GM12878 (cell line): ENCODE data around the gene ZNF827. TPM values are rescaled to one million over a fixed set of nuclear protein-coding genes. Genes with fewer than 3 reads are reported as not detected.
A peak's percentile ranks its signal among the peaks of the same experiment; 100 is the strongest.

Source experiments
- BMI1 ChIP-seq: fragments of 450-650 bp; IDR thresholded peaks from 2 replicates; pipeline ENCODE4 v1.6.1; 2016; ENCODE audit warnings: mild to moderate bottlenecking, moderate library complexity, borderline replicate concordance
- CBFB ChIP-seq: IDR thresholded peaks from 2 replicates; pipeline ENCODE4 v1.6.1; 2016; ENCODE audit warnings: antibody characterized with exemption, low read depth
- CBX5 ChIP-seq: sonication (generic); IDR thresholded peaks from 2 replicates; pipeline ENCODE4 v1.6.1; 2016; ENCODE audit warnings: low read depth, moderate library complexity, mild to moderate bottlenecking, inconsistent platforms
- E2F4 ChIP-seq: IDR thresholded peaks from 2 replicates; pipeline ENCODE4 v1.6.1; 2012; ENCODE audit warnings: low read depth, low read length, improper control_type of control experiment
- EGR1 ChIP-seq, 2 experiments: IDR thresholded peaks; 1 replicate in 1 of 2; 2 replicates in 1 of 2; pipeline ENCODE4 v1.6.1; 2011 to 2012; ENCODE audit warnings: low read depth in 2 of 2, low read length in 2 of 2, borderline replicate concordance in 1 of 2, mild to moderate bottlenecking in 1 of 2, moderate library complexity in 1 of 2
- ESRRA ChIP-seq: IDR thresholded peaks from 2 replicates; pipeline ENCODE4 v1.6.1; 2012; ENCODE audit warnings: mild to moderate bottlenecking, low read length, improper control_type of control experiment
- GATAD2B ChIP-seq: fragments of 450-650 bp; conservative IDR thresholded peaks from 2 replicates; pipeline ENCODE4 v1.6.1; 2017; ENCODE audit warnings: low read depth, mild to moderate bottlenecking, moderate library complexity
- IRF3 ChIP-seq: fragments of 450-650 bp; IDR thresholded peaks from 2 replicates; pipeline ENCODE4 v1.6.1; 2014; ENCODE audit warnings: mild to moderate bottlenecking
- IRF4 ChIP-seq: IDR thresholded peaks from 2 replicates; pipeline ENCODE4 v1.6.1; 2011; ENCODE audit warnings: low read depth, low read length
- MTA2 ChIP-seq: fragments of 450-650 bp; IDR thresholded peaks from 2 replicates; pipeline ENCODE4 v1.6.1; 2016; ENCODE audit warnings: low read depth, mild to moderate bottlenecking, moderate library complexity
- MYC ChIP-seq: IDR thresholded peaks from 2 replicates; pipeline ENCODE4 v1.6.1; 2011; ENCODE audit warnings: mild to moderate bottlenecking, low read length, moderate library complexity, inconsistent platforms; ENCODE audit not compliant: insufficient read depth, insufficient replicate concordance, insufficient read length, severe bottlenecking
- NFXL1 ChIP-seq: fragments of 450-650 bp; IDR thresholded peaks from 2 replicates; pipeline ENCODE4 v1.6.1; 2017; ENCODE audit warnings: antibody characterized with exemption, mild to moderate bottlenecking, borderline replicate concordance
- NFYA ChIP-seq: IDR thresholded peaks from 2 replicates; pipeline ENCODE4 v1.6.1; 2011; ENCODE audit warnings: low read depth, mild to moderate bottlenecking, low read length, improper control_type of control experiment, borderline replicate concordance
- NFYB ChIP-seq: IDR thresholded peaks from 2 replicates; pipeline ENCODE4 v1.6.1; 2011; ENCODE audit warnings: low read depth, mild to moderate bottlenecking, low read length, improper control_type of control experiment, moderate library complexity; ENCODE audit not compliant: insufficient read depth
- NR2C1 ChIP-seq: fragments of 450-650 bp; IDR thresholded peaks from 2 replicates; pipeline ENCODE4 v1.6.1; 2017; ENCODE audit warnings: antibody characterized with exemption, mild to moderate bottlenecking, moderate library complexity
- NRF1 ChIP-seq: conservative IDR thresholded peaks from 2 replicates; pipeline ENCODE4 v1.6.1; 2011; ENCODE audit warnings: mild to moderate bottlenecking, low read depth, low read length, improper control_type of control experiment
- PRDM15 ChIP-seq: fragments of 450-650 bp; formaldehyde crosslinking; IDR thresholded peaks from 2 replicates; pipeline ENCODE4 v1.4.0; 2020; ENCODE audit warnings: mild to moderate bottlenecking, moderate library complexity
- RAD51 ChIP-seq: fragments of 450-650 bp; IDR thresholded peaks from 2 replicates; pipeline ENCODE4 v1.6.1; 2016; ENCODE audit warnings: moderate library complexity, mild to moderate bottlenecking, inconsistent platforms
- SRF ChIP-seq, 2 experiments: IDR thresholded peaks; 2 replicates each; pipeline ENCODE4 v1.6.1; 2011; ENCODE audit warnings: low read depth in 2 of 2, low read length in 2 of 2, mild to moderate bottlenecking in 1 of 2, moderate library complexity in 1 of 2
- YBX1 ChIP-seq: fragments of 450-650 bp; IDR thresholded peaks from 2 replicates; pipeline ENCODE4 v1.6.1; 2016; ENCODE audit warnings: antibody characterized with exemption
- polyA plus RNA-seq, 11 experiments: library from polyadenylated mRNA; depleted of rRNA in 4 of 11; unstranded in 6 of 11; stranded (reverse) in 5 of 11; fragments of >200 nt; fragmentation: Nextera tagmentation in 4 of 11; fragmentation: Illumina TruSeq in 1 of 11; extraction: Ambion mirVana in 4 of 11; extraction: Trizol in 1 of 11; gene quantifications; 1 replicate in 1 of 11; 2 replicates in 10 of 11; pipeline versions ENCODE4 v1.2.1 to v1.2.3, GENCODE V29; 2011 to 2016; ENCODE audit warnings: inconsistent platforms in 2 of 11, missing spikeins in 2 of 11, low read depth in 1 of 11
- total RNA-seq, 4 experiments: library from RNA; depleted of rRNA in 3 of 4; stranded (reverse); fragments of >200 nt in 3 of 4; fragmentation: Illumina TruSeq in 1 of 4; extraction: Trizol in 1 of 4; gene quantifications; 2 replicates each; pipeline versions ENCODE4 v1.2.1 to v1.2.3, GENCODE V29; 2013 to 2021
- TF ChIP-seq, protein P1 (sequence below): fragments of 450-650 bp; IDR thresholded peaks from 2 replicates; pipeline ENCODE4 v1.6.1; 2017; ENCODE audit warnings: low read depth, mild to moderate bottlenecking, moderate library complexity

ZNF827 gene
- total and polyA plus RNA-seq, 10 of the 15 experiments (the other 5 are each of a cell fraction or from before 2014, with no cell fraction given) = 3.8 to 31.5 (median 13.6) TPM

GRCh38 chr4:145808848-145809512 lies 129.6 kb downstream of the ZNF827 start (continued):
- TF ChIP-seq NFYA (no peak), YBX1 (no peak), MTA2 (no peak), MYC (no peak), ESRRA (no peak), IRF4 (no peak), GATAD2B (no peak), EGR1 (IDR thresholded peaks at IDR 0.05; ENCODE audit: borderline replicate concordance in 1 of 2, low read depth in 2 of 2, low read length in 2 of 2) (no peak), CBFB (no peak), NR2C1 (no peak), SRF (IDR thresholded peaks at IDR 0.05; ENCODE audit: low read depth in 2 of 2, low read length in 2 of 2) (no peak), IRF3 (no peak), E2F4 (no peak), NFYB (no peak), BMI1 (no peak), NRF1 (no peak), PRDM15 (CRISPR knock-in tag) (no peak), CBX5 (0 out of 2 replicates have a peak, but pooled peaks have one; percentile 24), NFXL1 (no peak), RAD51 (no peak)
- TF ChIP-seq, protein P1, sequence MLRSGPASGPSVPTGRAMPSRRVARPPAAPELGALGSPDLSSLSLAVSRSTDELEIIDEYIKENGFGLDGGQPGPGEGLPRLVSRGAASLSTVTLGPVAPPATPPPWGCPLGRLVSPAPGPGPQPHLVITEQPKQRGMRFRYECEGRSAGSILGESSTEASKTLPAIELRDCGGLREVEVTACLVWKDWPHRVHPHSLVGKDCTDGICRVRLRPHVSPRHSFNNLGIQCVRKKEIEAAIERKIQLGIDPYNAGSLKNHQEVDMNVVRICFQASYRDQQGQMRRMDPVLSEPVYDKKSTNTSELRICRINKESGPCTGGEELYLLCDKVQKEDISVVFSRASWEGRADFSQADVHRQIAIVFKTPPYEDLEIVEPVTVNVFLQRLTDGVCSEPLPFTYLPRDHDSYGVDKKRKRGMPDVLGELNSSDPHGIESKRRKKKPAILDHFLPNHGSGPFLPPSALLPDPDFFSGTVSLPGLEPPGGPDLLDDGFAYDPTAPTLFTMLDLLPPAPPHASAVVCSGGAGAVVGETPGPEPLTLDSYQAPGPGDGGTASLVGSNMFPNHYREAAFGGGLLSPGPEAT = no peak
